ENCODE measurements around the gene PAX6. TPM values are rescaled to one million over a fixed set of nuclear protein-coding genes. Genes with fewer than 3 reads are reported as not detected.

The PAX6 gene
- total RNA-seq, 8 experiments from 2014 or later = 1.8 to 115 (median 20.2) TPM

- WGBS, 10 experiments = 0 to 87% (median 39%) methylated on average over 1 to 30 of the region's 31 CpGs
- Histone ChIP-seq H3K4me3 (no peak overlapping the region), H3K4me1 (replicated peaks in 1 of 2) (peaks cover 51 to 63% of the 10 kb centered on the region in 2 donors), H3K27ac (no peak overlapping the region)
- in situ Hi-C loops (cut with MboI; ENCODE audit: low pct_unique_long_range_greater_than_20kb in 2 of 9, low sequenced_read_pairs in 9 of 9, unreplicated experiment in 9 of 9) = no loop called here
- no peak for ATAC-seq (replicated peaks in 6 of 8)
Observed at GRCh38 chr11:31797190-31798056, 13.7 kb downstream of the PAX6 start.

- in situ Hi-C loops (cut with MboI; ENCODE audit: low pct_unique_long_range_greater_than_20kb in 2 of 9, low sequenced_read_pairs in 9 of 9, unreplicated experiment in 9 of 9) = no loop called here
- peaks cover 50 to 59% of the 10 kb centered on the region in 2 donors for H3K4me1 ChIP-seq (replicated peaks in 1 of 2)
- no peak overlapping the region for H3K27ac ChIP-seq
- ATAC-seq (replicated peaks in 6 of 8) = peak in 4 of 8 experiments; percentile 20 to 42 (median 29)
- 22 to 100% (median 47%) methylated on average over 3 to 14 of the region's 19 CpGs; no CpG with 5 or more reads in 3 of the 10 experiments for WGBS, 10 experiments
- H3K4me3 ChIP-seq = no peak overlapping the region
Observed at GRCh38 chr11:31796499-31797189, 14.5 kb downstream of the PAX6 start.

GRCh38 chr11:31795706-31796498 is 15.2 kb downstream of the PAX6 start:
- in situ Hi-C loops (cut with MboI; ENCODE audit: low pct_unique_long_range_greater_than_20kb in 2 of 9, low sequenced_read_pairs in 9 of 9, unreplicated experiment in 9 of 9) = no loop called here
- peaks cover 50 to 59% of the 10 kb centered on the region in 2 donors for H3K4me1 ChIP-seq (replicated peaks in 1 of 2)
- H3K27ac ChIP-seq = no peak overlapping the region
- no peak overlapping the region for H3K4me3 ChIP-seq
- ATAC-seq (replicated peaks in 6 of 8) = peak in 5 of 8 experiments; percentile 56 to 67 (median 62)
- 9 to 84% (median 27%) methylated on average over 2 to 15 of the region's 22 CpGs; no CpG with 5 or more reads in 2 of the 10 experiments for WGBS, 10 experiments

GRCh38 chr11:31794548-31794947 is 16.6 kb downstream of the PAX6 start:
- ATAC-seq (replicated peaks in 6 of 8) = no peak
- Histone ChIP-seq H3K27ac (no peak overlapping the region), H3K4me3 (no peak overlapping the region), H3K4me1 (replicated peaks in 1 of 2) (peaks cover 42 to 49% of the 10 kb centered on the region in 2 donors)
- in situ Hi-C loops (cut with MboI; ENCODE audit: low pct_unique_long_range_greater_than_20kb in 2 of 9, low sequenced_read_pairs in 9 of 9, unreplicated experiment in 9 of 9) = no loop called here
- 32 to 100% (median 61%) methylated on average over 1 to 4 of the region's 4 CpGs; no CpG with 5 or more reads in 2 of the 10 experiments for WGBS, 10 experiments

- in situ Hi-C loops (cut with MboI; ENCODE audit: low pct_unique_long_range_greater_than_20kb in 2 of 9, low sequenced_read_pairs in 9 of 9, unreplicated experiment in 9 of 9) = no loop called here
- no peak for ATAC-seq (replicated peaks in 6 of 8)
- Histone ChIP-seq H3K4me1 (replicated peaks in 1 of 2) (peaks cover 35 to 43% of the 10 kb centered on the region in 2 donors), H3K4me3 (no peak overlapping the region), H3K27ac (no peak overlapping the region)
- WGBS, 10 experiments = 80 to 100% (median 100%) methylated on average over 1 to 7 of the region's 10 CpGs; no CpG with 5 or more reads in 3 of the 10 experiments
Observed at GRCh38 chr11:31793264-31793663, 17.9 kb downstream of the PAX6 start.

- H3K4me1 ChIP-seq (replicated peaks in 1 of 2) = peaks cover 35 to 45% of the 10 kb centered on the region in 2 donors
- no peak overlapping the region for H3K4me3 ChIP-seq
- no peak overlapping the region for H3K27ac ChIP-seq
- in situ Hi-C loops (cut with MboI; ENCODE audit: low pct_unique_long_range_greater_than_20kb in 2 of 9, low sequenced_read_pairs in 9 of 9, unreplicated experiment in 9 of 9) = no loop called here
- no peak for ATAC-seq (replicated peaks in 6 of 8)
- WGBS, 10 experiments = 0 to 100% (median 83%) methylated on average over 1 to 2 of the region's 2 CpGs; no CpG with 5 or more reads in 1 of the 10 experiments
Observed at GRCh38 chr11:31792456-31792855, 18.7 kb downstream of the PAX6 start.

GRCh38 chr11:31792036-31792435 is 19.1 kb downstream of the PAX6 start:
- peak in 3 of 8 experiments; percentile 61 to 88 (median 64) for ATAC-seq (replicated peaks in 6 of 8)
- H3K4me3 ChIP-seq = no peak overlapping the region
- no peak overlapping the region for H3K27ac ChIP-seq
- in situ Hi-C loops (cut with MboI; ENCODE audit: low pct_unique_long_range_greater_than_20kb in 2 of 9, low sequenced_read_pairs in 9 of 9, unreplicated experiment in 9 of 9) = no loop called here
- peaks cover 35 to 45% of the 10 kb centered on the region in 2 donors for H3K4me1 ChIP-seq (replicated peaks in 1 of 2)
- WGBS, 10 experiments = 0 to 100% (median 83%) methylated on average over 1 to 2 of the region's 2 CpGs; no CpG with 5 or more reads in 1 of the 10 experiments

- ATAC-seq (replicated peaks in 6 of 8) = peak in 1 of 8 experiments; percentile 45
- Histone ChIP-seq H3K27ac (no peak overlapping the region), H3K4me3 (no peak overlapping the region), H3K4me1 (replicated peaks in 1 of 2) (peaks cover 32 to 36% of the 10 kb centered on the region in 2 donors)
- WGBS, 10 experiments = 40 to 100% (median 96%) methylated on average over 1 to 6 of the region's 7 CpGs; no CpG with 5 or more reads in 4 of the 10 experiments
- in situ Hi-C loops (cut with MboI; ENCODE audit: low pct_unique_long_range_greater_than_20kb in 2 of 9, low sequenced_read_pairs in 9 of 9, unreplicated experiment in 9 of 9) = no loop called here
Observed at GRCh38 chr11:31790649-31791048, 20.5 kb downstream of the PAX6 start.

- Histone ChIP-seq H3K4me1 (replicated peaks in 1 of 2) (peaks cover 21 to 25% of the 10 kb centered on the region in 2 donors), H3K27ac (no peak overlapping the region), H3K4me3 (no peak overlapping the region)
- in situ Hi-C loops (cut with MboI; ENCODE audit: low pct_unique_long_range_greater_than_20kb in 2 of 9, low sequenced_read_pairs in 9 of 9, unreplicated experiment in 9 of 9) = no loop called here
- WGBS, 10 experiments = 13 to 100% (median 50%) methylated on average over 1 to 3 of the region's 3 CpGs; no CpG with 5 or more reads in 2 of the 10 experiments
- ATAC-seq (replicated peaks in 6 of 8) = peak in 5 of 8 experiments; percentile 82 to 92 (median 88)
Observed at GRCh38 chr11:31788085-31788484, 23.0 kb downstream of the PAX6 start.

GRCh38 chr11:31786996-31787685 is 24.0 kb downstream of the PAX6 start:
- ATAC-seq (replicated peaks in 6 of 8) = peak in 5 of 8 experiments; percentile 47 to 67 (median 58)
- WGBS, 10 experiments = 80 to 100% (median 94%) methylated on average over 1 to 13 of the region's 16 CpGs
- no peak overlapping the region for H3K4me3 ChIP-seq
- in situ Hi-C loops (cut with MboI; ENCODE audit: low pct_unique_long_range_greater_than_20kb in 2 of 9, low sequenced_read_pairs in 9 of 9, unreplicated experiment in 9 of 9) = no loop called here
- H3K4me1 ChIP-seq (replicated peaks in 1 of 2) = peaks cover 21 to 25% of the 10 kb centered on the region in 2 donors
- no peak overlapping the region for H3K27ac ChIP-seq

GRCh38 chr11:31784611-31785010 is 26.5 kb downstream of the PAX6 start:
- no peak for ATAC-seq (replicated peaks in 6 of 8)
- Histone ChIP-seq H3K27ac (no peak overlapping the region), H3K4me1 (replicated peaks in 1 of 2) (peaks cover 21 to 25% of the 10 kb centered on the region in 2 donors), H3K4me3 (no peak overlapping the region)
- in situ Hi-C loops (cut with MboI; ENCODE audit: low pct_unique_long_range_greater_than_20kb in 2 of 9, low sequenced_read_pairs in 9 of 9, unreplicated experiment in 9 of 9) = no loop called here
- WGBS, 10 experiments = 84 to 100% (median 100%) methylated on average over 1 to 2 of the region's 2 CpGs

GRCh38 chr11:31783252-31783651 is 27.9 kb downstream of the PAX6 start:
- ATAC-seq (replicated peaks in 6 of 8) = no peak
- Histone ChIP-seq H3K27ac (no peak overlapping the region), H3K4me3 (no peak overlapping the region), H3K4me1 (replicated peaks in 1 of 2) (peaks cover 14 to 20% of the 10 kb centered on the region in 2 donors)
- in situ Hi-C loops (cut with MboI; ENCODE audit: low pct_unique_long_range_greater_than_20kb in 2 of 9, low sequenced_read_pairs in 9 of 9, unreplicated experiment in 9 of 9) = no loop called here
- WGBS, 10 experiments = 67 to 97% (median 89%) methylated on average over 1 to 6 of the region's 6 CpGs; no CpG with 5 or more reads in 1 of the 10 experiments

Data from motor neuron (in vitro differentiated cells).